KOPT-K1 (cell line): Measurements from ENCODE around the gene SPINK4.

Experiments used
- H3K27ac ChIP-seq: fragments of 200-600 bp; sonication (generic); 2 replicates; pipeline ENCODE4 v1.5.1; 2016; ENCODE audit warnings: antibody characterized with exemption, mild to moderate bottlenecking, low read depth, low read length; ENCODE audit not compliant: poor library complexity, severe bottlenecking
- H3K36me3 ChIP-seq: fragments of 200-600 bp; sonication (generic); 2 replicates; pipeline ENCODE4 v1.5.1; 2017; ENCODE audit warnings: antibody characterized with exemption, mild to moderate bottlenecking, low read length, moderate library complexity; ENCODE audit not compliant: insufficient read depth
- H3K9me3 ChIP-seq: fragments of 200-600 bp; sonication (generic); 2 replicates; pipeline ENCODE4 v1.5.1; 2017; ENCODE audit warnings: antibody characterized with exemption, low read length, mild to moderate bottlenecking; ENCODE audit not compliant: insufficient read depth, poor library complexity, severe bottlenecking

Gene SPINK4

DNA sequence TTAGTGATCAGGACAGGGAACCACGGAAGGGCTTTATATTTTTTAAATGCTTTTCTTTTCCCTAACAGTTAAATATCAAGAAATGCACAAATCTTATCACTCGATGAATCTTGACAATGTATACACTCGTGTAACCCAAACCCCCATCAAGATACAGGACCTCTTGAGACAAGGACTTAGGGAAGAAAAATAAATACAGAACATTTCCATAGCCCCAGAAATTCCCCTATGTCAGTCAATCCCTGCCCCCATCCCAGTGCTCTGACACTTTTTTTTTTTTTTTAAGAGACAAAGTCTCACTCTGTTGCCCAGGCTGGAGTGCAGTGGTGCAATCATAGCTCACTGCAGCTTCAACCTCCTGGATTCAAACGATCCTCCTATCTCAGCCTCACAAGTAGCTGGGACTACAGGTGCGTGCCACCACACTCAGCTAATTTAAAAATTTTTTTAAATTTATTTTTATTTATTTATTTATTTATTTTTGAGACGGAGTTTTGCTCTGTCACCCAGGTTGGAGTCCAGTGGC is 2.7 kb downstream of the SPINK4 start:
- 0 out of 2 replicates have a peak, but pooled peaks cover 2% of the 10 kb centered on the region for H3K36me3 ChIP-seq
- H3K27ac ChIP-seq: no peak overlapping the region
- H3K9me3 ChIP-seq: no peaks in the 10 kb centered on the region

- no peak overlapping the region for H3K27ac ChIP-seq
- H3K36me3 ChIP-seq: peaks cover 6% of the 10 kb centered on the region; the same call in 1 of the 2 replicates
- H3K9me3 ChIP-seq: no peaks in the 10 kb centered on the region
These were observed 4.3 kb downstream of the SPINK4 start for GRCh38 chr9:33244137-33244784.

DNA sequence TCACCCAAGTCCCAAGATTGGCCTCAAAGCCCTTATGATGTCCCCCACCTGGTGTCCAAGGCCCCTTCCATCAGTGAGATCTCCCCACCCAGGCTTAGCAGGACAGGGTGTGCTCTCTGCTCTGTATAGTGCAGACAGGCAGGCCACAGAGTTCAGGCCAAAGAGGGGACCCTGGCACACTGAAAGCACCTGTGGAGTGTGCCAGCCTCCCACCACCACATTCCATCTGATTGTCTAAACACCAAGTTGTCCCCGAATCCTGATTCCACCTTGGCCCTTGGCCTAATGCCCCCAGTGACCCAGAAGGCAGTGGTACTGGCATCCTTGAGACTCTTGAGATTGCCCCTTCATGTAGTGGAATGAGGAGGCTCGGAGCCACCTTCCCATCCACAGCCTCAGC is 5.4 kb downstream of the SPINK4 start:
- Histone ChIP-seq H3K36me3 (peaks cover 14% of the 10 kb centered on the region; the same call in 1 of the 2 replicates), H3K27ac (no peak overlapping the region), H3K9me3 (no peaks in the 10 kb centered on the region)

- H3K27ac ChIP-seq: no peak overlapping the region
- H3K36me3 ChIP-seq: peaks cover 25% of the 10 kb centered on the region
- H3K9me3 ChIP-seq: no peaks in the 10 kb centered on the region
These were observed 6.4 kb downstream of the SPINK4 start for GRCh38 chr9:33246269-33246860.

DNA sequence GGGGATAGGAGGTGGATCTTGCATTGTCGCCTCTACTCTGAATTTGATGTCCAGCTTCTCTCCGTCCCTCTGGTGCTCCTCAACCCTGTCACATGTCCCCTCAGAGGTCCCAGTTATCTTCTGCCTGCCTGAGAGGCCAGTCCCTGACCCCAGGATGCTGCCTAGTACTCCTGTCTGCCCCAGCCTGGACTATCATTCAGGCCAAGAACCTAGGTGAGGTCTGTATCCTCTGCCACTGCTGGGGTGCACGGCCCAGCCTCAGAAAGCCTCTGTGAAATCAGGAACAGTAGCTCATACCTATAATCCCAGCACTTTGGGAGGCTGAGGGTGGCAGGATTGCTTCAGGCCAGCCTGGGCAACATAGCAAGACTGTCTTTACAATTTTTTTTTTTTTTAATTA is 8.6 kb downstream of the SPINK4 start:
- Histone ChIP-seq H3K27ac (no peak overlapping the region), H3K9me3 (no peaks in the 10 kb centered on the region), H3K36me3 (peaks cover 42% of the 10 kb centered on the region)

DNA sequence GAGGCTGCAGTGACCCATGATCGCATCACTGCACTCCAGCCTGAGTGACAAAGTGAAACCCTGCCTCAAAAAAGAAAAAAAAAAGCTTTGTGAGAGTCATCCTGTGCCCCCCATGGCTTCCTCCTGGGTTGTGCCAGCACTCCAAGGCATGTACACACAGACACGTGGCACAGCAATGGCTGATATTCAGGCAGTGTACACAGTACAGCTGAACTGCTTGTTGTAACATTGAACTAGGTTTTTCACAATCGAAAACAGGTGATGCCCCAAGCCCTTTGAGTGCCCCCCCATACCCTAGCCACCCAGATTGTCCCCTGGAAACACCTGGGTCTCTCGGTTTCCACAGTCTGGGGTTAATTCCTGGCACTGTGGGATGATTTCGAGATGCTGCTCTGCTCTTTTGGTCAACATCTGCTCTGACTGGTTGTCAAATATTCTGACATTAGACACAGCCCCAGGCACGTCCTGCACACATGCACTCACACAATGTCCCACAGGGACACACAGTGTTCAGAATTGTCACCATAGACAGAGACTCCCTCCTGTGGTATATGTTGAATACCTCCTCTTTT is 9.2 kb downstream of the SPINK4 start:
- Histone ChIP-seq H3K27ac (no peak overlapping the region), H3K36me3 (peaks cover 47% of the 10 kb centered on the region), H3K9me3 (no peaks in the 10 kb centered on the region)

GRCh38 chr9:33249983-33250382 is 10.0 kb downstream of the SPINK4 start:
- Histone ChIP-seq H3K9me3 (no peaks in the 10 kb centered on the region), H3K27ac (no peak overlapping the region), H3K36me3 (peaks cover 55% of the 10 kb centered on the region)

DNA sequence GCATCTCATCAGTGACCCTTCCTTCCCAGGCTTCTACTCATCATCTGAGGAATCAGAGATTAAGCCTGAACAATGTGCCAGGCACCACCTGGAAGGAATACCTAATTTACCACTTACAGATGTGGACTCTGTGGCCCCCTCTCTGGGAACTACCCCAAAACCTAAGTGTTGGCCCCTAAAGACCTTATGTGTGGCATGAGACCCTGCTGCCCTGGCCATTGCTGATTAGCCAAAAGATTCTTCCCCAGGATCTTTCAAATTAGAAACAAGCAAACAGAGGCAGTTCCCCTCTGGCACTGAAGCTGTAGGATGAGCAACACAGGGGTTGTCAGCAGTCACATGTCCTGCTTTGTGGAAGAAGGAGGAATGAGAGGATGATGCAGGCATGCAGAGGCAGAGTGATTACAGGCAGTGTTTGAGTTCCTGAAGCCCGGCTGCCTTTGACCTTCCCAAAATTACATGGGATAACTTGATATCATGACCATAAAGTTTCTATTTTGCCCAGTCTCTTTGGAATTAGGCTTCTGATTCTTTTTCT is 10.6 kb downstream of the SPINK4 start:
- no peak overlapping the region for H3K27ac ChIP-seq
- no peaks in the 10 kb centered on the region for H3K9me3 ChIP-seq
- H3K36me3 ChIP-seq: peaks cover 61% of the 10 kb centered on the region

DNA sequence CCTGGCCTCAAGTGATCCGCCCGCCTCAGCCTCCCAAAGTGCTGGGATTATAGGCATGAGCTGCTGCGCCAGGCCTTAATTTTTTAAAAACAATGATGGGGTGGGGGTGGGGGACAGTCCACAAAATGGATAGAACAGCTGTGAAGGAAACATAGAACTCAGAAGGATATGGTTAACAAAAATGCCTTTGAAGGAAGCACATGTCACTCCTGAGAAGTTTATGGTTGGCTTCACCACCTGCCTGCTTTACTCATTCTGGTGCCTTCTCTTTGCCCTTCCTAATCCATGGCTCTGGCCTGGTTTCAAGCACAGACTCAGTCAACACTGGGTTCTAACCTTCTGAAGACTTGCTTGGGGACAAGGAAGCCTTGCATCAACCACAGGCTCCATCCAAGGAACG is 14.2 kb downstream of the SPINK4 start:
- Histone ChIP-seq H3K36me3 (peaks cover 91% of the 10 kb centered on the region), H3K9me3 (no peaks in the 10 kb centered on the region), H3K27ac (no peak overlapping the region)

DNA sequence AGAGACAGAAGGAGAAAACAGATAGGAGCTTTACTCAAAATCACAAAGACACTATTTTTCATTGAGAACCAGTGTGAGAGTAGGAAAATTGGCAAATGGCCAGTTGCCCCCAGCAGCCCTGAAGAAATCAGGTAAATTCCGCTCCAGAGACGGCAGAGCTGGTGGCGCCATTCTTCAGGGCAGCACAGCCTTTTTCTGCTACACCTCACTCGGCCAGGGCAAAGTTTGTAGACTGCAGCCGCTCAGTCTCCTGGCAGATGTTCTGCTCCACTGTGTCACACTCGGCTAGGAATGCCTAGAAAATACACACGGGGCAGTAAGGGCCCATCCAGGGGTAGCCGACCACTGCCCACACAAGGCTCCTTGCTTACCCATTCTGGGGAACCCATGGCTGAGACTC is 15.0 kb downstream of the SPINK4 start:
- peaks cover 94% of the 10 kb centered on the region for H3K36me3 ChIP-seq

DNA sequence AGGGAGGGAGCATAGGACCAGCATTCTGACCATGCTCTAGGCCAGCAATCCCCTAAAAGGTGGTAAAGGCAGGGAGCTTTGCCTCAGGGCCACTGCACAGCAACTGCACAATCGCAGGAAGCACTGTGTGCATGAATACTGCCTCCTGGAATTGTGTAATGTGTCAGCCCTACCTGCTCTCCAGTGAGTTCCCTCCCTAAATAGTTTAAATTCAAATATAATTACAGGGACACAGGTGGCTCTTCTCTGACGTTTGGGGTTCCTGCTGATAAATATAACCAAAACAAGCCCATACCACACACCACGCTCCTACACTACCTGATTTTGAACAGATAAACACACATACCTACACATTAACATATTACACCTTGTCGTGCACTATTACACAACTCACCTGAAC is 15.5 kb downstream of the SPINK4 start:
- Histone ChIP-seq H3K9me3 (no peaks in the 10 kb centered on the region), H3K36me3 (peaks cover 94% of the 10 kb centered on the region), H3K27ac (no peak overlapping the region)

More for the DNA sequence above, 15.0 kb downstream of the SPINK4 start:
- Histone ChIP-seq H3K9me3 (no peaks in the 10 kb centered on the region), H3K27ac (no peak overlapping the region)

- Histone ChIP-seq H3K9me3 (no peaks in the 10 kb centered on the region), H3K27ac (no peak overlapping the region), H3K36me3 (peaks cover 94% of the 10 kb centered on the region)
These were observed 16.3 kb downstream of the SPINK4 start for GRCh38 chr9:33256236-33256635.

GRCh38 chr9:33257276-33257675 is 17.3 kb downstream of the SPINK4 start:
- no peak overlapping the region for H3K27ac ChIP-seq
- H3K36me3 ChIP-seq: peaks cover 99% of the 10 kb centered on the region

DNA sequence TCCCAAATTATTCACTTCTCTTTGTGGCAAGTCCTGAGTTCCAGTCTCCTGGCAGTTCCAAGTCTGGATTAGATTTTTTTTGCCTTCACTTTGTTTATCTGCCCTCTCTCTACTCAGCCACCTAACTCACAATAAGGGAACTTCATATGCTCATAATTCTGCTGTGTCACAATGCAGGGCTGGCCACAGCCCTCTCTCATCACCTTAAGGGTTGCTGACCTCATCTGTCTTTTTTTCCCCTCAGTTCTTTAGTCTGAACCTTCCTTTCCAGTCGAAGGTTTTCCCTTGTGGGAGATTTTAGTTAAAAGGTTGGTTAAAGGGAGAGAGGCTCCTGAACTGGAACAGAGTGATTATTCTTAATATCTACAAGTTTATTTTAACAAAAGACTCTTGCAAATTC is 20.4 kb downstream of the SPINK4 start:
- Histone ChIP-seq H3K9me3 (no peaks in the 10 kb centered on the region), H3K36me3 (peaks cover 69% of the 10 kb centered on the region), H3K27ac (no peak overlapping the region)

More at GRCh38 chr9:33257276-33257675, 17.3 kb downstream of the SPINK4 start:
- H3K9me3 ChIP-seq: no peaks in the 10 kb centered on the region
